SK-N-SH (cell line): ENCODE measurements around the gene XG. TPM values are rescaled to one million over a fixed set of nuclear protein-coding genes. Genes with fewer than 3 reads are reported as not detected.
"Not testable (repeated sequence)": the region's sequence is repeated elsewhere in the genome, so short reads cannot be mapped to it uniquely, and the experiment has no call there.

Experiments used
- CTCF ChIA-PET: fragments of 300-600, 350-600 bp; formaldehyde crosslinking; extraction: SDS; loops from one replicate; lab custom pipeline; 2021; lab: Yijun Ruan, JAX
- POLR2A ChIA-PET: fragments of 350-600 bp; sonication (Branson Sonifier 250); formaldehyde crosslinking; extraction: SDS; loops from one replicate; lab custom pipeline; 2020; ENCODE audit warnings: antibody characterized with exemption, inconsistent platforms; lab: Yijun Ruan, JAX
- DNase-seq: peaks from one replicate; pipeline ENCODE4 v3.0.0; 2012
- H2AFZ ChIP-seq: fragments of 200-600 bp; sonication (generic); 2 replicates; pipeline ENCODE4 v1.8.1; 2016; ENCODE audit warnings: antibody characterized with exemption, mild to moderate bottlenecking, low read depth
- H3F3A ChIP-seq: fragments of 200-600 bp; sonication (generic); replicated peaks from 2 replicates; pipeline ENCODE3; 2016; ENCODE audit warnings: antibody characterized with exemption, mild to moderate bottlenecking; ENCODE audit not compliant: insufficient read depth
- H3K27ac ChIP-seq, 2 experiments: fragments of 200-500 bp in 1 of 2; fragments of 200-600 bp in 1 of 2; sonication (Bioruptor generic) in 1 of 2; sonication (generic), shearing (Covaris generic) in 1 of 2; 2 replicates each; pipeline versions ENCODE4 v1.5.1 to v1.6.1; 2014 to 2016; ENCODE audit warnings: low read depth in 2 of 2, inconsistent platforms in 1 of 2, low read length in 1 of 2, mild to moderate bottlenecking in 1 of 2, mixed read lengths in 1 of 2
- H3K27me3 ChIP-seq: fragments of 200-600 bp; sonication (generic), shearing (Covaris generic); 2 replicates; pipeline ENCODE4 v1.6.1; 2016; ENCODE audit warnings: mixed run types; ENCODE audit not compliant: insufficient read depth
- H3K36me3 ChIP-seq, 2 experiments: fragments of 200-500 bp in 1 of 2; fragments of 200-600 bp in 1 of 2; sonication (Bioruptor generic) in 1 of 2; sonication (generic) in 1 of 2; replicated peaks in 1 of 2; 2 replicates each; pipeline versions ENCODE3 to v1.5.1; 2014 to 2016; ENCODE audit warnings: low read length in 1 of 2, mild to moderate bottlenecking in 1 of 2; ENCODE audit not compliant: insufficient read depth in 2 of 2, control insufficient read depth in 1 of 2
- H3K4me1 ChIP-seq, 2 experiments: fragments of 200-500 bp in 1 of 2; fragments of 200-600 bp in 1 of 2; sonication (Bioruptor generic) in 1 of 2; sonication (generic), shearing (Covaris generic) in 1 of 2; 2 replicates each; pipeline versions ENCODE4 v1.5.1 to v1.6.1; 2014 to 2016; ENCODE audit warnings: low read depth in 1 of 2, low read length in 1 of 2, mixed run types in 1 of 2; ENCODE audit not compliant: insufficient read depth in 2 of 2, control insufficient read depth in 1 of 2
- H3K4me2 ChIP-seq: fragments of 200-600 bp; sonication (generic), shearing (Covaris generic); 2 replicates; pipeline ENCODE4 v1.6.1; 2017; ENCODE audit warnings: mixed run types
- H3K4me3 ChIP-seq, 2 experiments: fragments of 200-500 bp in 1 of 2; fragments of 200-600 bp in 1 of 2; sonication (Bioruptor generic) in 1 of 2; sonication (generic), shearing (Covaris generic) in 1 of 2; 2 replicates each; pipeline versions ENCODE4 v1.5.1 to v1.8.1; 2014 to 2016; ENCODE audit warnings: low read depth in 2 of 2, inconsistent platforms in 1 of 2, low read length in 1 of 2, mild to moderate bottlenecking in 1 of 2, mixed read lengths in 1 of 2, moderate library complexity in 1 of 2
- H3K79me2 ChIP-seq: fragments of 200-600 bp; sonication (generic); 2 replicates; pipeline ENCODE4 v1.8.1; 2017; ENCODE audit warnings: mild to moderate bottlenecking; ENCODE audit not compliant: insufficient read depth
- H3K9ac ChIP-seq: fragments of 200-600 bp; sonication (generic); 2 replicates; pipeline ENCODE4 v1.6.1; 2017; ENCODE audit warnings: mixed run types
- H3K9me2 ChIP-seq: fragments of 200-600 bp; sonication (generic); 2 replicates; pipeline ENCODE4 v1.6.1; 2017; ENCODE audit warnings: mixed run types
- H3K9me3 ChIP-seq: fragments of 200-600 bp; sonication (generic); 2 replicates; pipeline ENCODE4 v1.6.1; 2017; ENCODE audit warnings: mixed run types, mild to moderate bottlenecking, moderate library complexity
- H4K20me1 ChIP-seq: fragments of 200-600 bp; sonication (generic); 2 replicates; pipeline ENCODE4 v1.6.1; 2017; ENCODE audit warnings: mild to moderate bottlenecking, mixed run types; ENCODE audit not compliant: insufficient read depth
- CHD2 ChIP-seq: fragments of 150-350 bp; IDR thresholded peaks from 2 replicates; pipeline ENCODE4 v1.6.1; 2018; ENCODE audit warnings: low read length; ENCODE audit not compliant: partially characterized antibody
- CTCF ChIP-seq: fragments of 200-600 bp; sonication (generic); IDR thresholded peaks from 2 replicates; pipeline ENCODE4 v1.6.1; 2017; ENCODE audit warnings: antibody characterized with exemption, mild to moderate bottlenecking, moderate library complexity
- EP300 ChIP-seq, 2 experiments: IDR thresholded peaks; 2 replicates each; pipeline versions ENCODE4 v1.4.0 to v1.6.1; 2012; ENCODE audit warnings: borderline replicate concordance in 1 of 2, low read depth in 1 of 2, low read length in 1 of 2
- FOXJ3 ChIP-seq: sonication (generic); formaldehyde crosslinking; IDR thresholded peaks from 2 replicates; pipeline ENCODE4 v1.5.1; 2020; ENCODE audit warnings: mild to moderate bottlenecking, missing genetic modification reagents
- FOXM1 ChIP-seq: IDR thresholded peaks from 2 replicates; pipeline ENCODE4 v1.4.0; 2012; ENCODE audit warnings: low read depth, mild to moderate bottlenecking
- GABPA ChIP-seq: IDR thresholded peaks from 2 replicates; pipeline ENCODE4 v1.4.0; 2012; ENCODE audit warnings: low read depth, mild to moderate bottlenecking
- IRF3 ChIP-seq: fragments of 150-350 bp; IDR thresholded peaks from 2 replicates; pipeline ENCODE4 v1.6.1; 2016; ENCODE audit warnings: mild to moderate bottlenecking, low read depth, low read length
- RAD21 ChIP-seq: IDR thresholded peaks from 2 replicates; pipeline ENCODE4 v1.6.1; 2012; ENCODE audit warnings: mild to moderate bottlenecking, low read length
- RFX5 ChIP-seq: IDR thresholded peaks from 2 replicates; pipeline ENCODE4 v1.6.1; 2012; ENCODE audit warnings: mild to moderate bottlenecking, improper control_type of control experiment, low read length
- YY1 ChIP-seq: IDR thresholded peaks from 2 replicates; pipeline ENCODE4 v1.4.0; 2012; ENCODE audit warnings: low read depth, mild to moderate bottlenecking
- ZBTB33 ChIP-seq: IDR thresholded peaks from 2 replicates; pipeline ENCODE4 v1.4.0; 2012; ENCODE audit warnings: low read depth, borderline replicate concordance
- WGBS: methylation state at CpG from one replicate; pipeline ENCODE4 v1.1.6; 2017; ENCODE audit warnings: low lambda C conversion rate; 5-methylcytosine and 5-hydroxymethylcytosine counted together
- polyA plus RNA-seq, 3 experiments: library from polyadenylated mRNA; depleted of rRNA; stranded (reverse); fragments of >200 nt; gene quantifications; 2 replicates each; pipeline ENCODE4 v1.2.3, GENCODE V29; 2012
- TF ChIP-seq, protein P1 (sequence below): IDR thresholded peaks from 2 replicates; pipeline ENCODE4 v1.4.0; 2012; ENCODE audit warnings: low read depth, borderline replicate concordance

The XG gene
- polyA plus RNA-seq, 1 of the 3 experiments (the other 2 are of a cell fraction), result 0.76 TPM

DNA sequence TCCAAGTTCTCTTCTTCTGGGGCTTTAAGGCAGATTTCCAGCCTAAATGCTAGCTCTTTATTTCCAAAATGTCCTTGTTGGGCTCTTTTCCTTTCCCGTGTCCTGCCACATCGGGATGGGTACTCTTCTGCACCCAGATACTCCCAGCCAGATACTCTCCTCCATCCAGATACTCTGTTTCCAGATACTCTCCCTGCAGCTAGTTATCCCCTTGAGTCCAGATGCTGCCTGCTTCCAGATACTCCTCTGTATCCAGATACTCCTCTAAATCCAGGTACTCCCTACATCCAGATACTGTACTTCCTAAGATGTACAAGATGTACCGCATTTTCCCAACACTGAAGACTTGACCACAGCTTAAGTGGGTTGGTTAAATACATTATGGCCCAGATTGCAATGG is 10.5 kb upstream of the XG start:
- CTCF ChIA-PET, result no interaction called here
- H3K4me1 ChIP-seq, result peaks cover 0 to 7% of the 10 kb centered on the region in 2 experiments; a peak in 1 of 4 replicates
- WGBS, result 65% methylated on average over 3 of the region's 3 CpGs
- no peaks in the 10 kb centered on the region for H3K9me2 ChIP-seq
- H3K27me3 ChIP-seq, result no peaks in the 10 kb centered on the region; the same call in 1 of the 2 replicates
- H2AFZ ChIP-seq, result no peak overlapping the region
- no peak overlapping the region for H3K9ac ChIP-seq
- no peak overlapping the region for H3K4me3 ChIP-seq
- peaks cover 2 to 11% of the 10 kb centered on the region in 2 experiments for H3K36me3 ChIP-seq
- no peaks in the 10 kb centered on the region for H3F3A ChIP-seq
- no peak for TF ChIP-seq FOXM1
- no peak for TF ChIP-seq RAD21
- TF ChIP-seq, protein P1, sequence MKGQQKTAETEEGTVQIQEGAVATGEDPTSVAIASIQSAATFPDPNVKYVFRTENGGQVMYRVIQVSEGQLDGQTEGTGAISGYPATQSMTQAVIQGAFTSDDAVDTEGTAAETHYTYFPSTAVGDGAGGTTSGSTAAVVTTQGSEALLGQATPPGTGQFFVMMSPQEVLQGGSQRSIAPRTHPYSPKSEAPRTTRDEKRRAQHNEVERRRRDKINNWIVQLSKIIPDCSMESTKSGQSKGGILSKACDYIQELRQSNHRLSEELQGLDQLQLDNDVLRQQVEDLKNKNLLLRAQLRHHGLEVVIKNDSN, result no peak
- no peak for TF ChIP-seq ZBTB33
- TF ChIP-seq EP300 (IDR thresholded peaks at IDR 0.05; ENCODE audit: borderline replicate concordance in 1 of 2, low read depth in 1 of 2, low read length in 1 of 2), result no peak
- no peak for TF ChIP-seq IRF3
- TF ChIP-seq CTCF, result no peak
- no peak for TF ChIP-seq RFX5
- no peak for TF ChIP-seq FOXJ3 (CRISPR knock-in tag)
- TF ChIP-seq CHD2, result no peak
- TF ChIP-seq YY1, result no peak
- TF ChIP-seq GABPA, result no peak
- H3K4me2 ChIP-seq, result no peak overlapping the region
- H3K79me2 ChIP-seq, result no peaks in the 10 kb centered on the region
- no peaks in the 10 kb centered on the region for H4K20me1 ChIP-seq
- DNase-seq, result no peak
- no peaks in the 10 kb centered on the region for H3K9me3 ChIP-seq
- H3K27ac ChIP-seq, result no peak overlapping the region
- POLR2A ChIA-PET, result no interaction called here

DNA sequence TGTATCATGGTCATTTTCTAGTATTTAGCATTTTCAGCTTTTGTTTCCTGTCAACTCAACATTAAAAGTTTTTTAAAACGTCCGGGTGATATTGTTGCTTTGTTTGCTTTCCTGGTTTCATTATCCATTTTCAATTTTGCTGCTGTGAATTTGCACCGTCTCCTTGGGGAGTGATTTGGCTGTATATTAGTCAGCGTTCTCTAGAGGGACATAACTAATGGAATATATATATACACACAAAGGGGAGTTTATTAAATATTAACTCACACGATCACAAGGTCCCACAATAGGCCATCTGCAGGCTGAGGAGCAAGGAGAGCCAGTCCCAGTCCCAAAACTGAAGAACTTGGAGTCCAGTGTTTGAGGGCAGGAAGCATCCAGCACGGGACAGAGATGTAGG is 5.6 kb upstream of the XG start:
- POLR2A ChIA-PET, H3K9ac ChIP-seq, H3K79me2 ChIP-seq, H3K4me2 ChIP-seq, H2AFZ ChIP-seq, H3K36me3 ChIP-seq, H3K9me3 ChIP-seq, H4K20me1 ChIP-seq, CTCF ChIA-PET, DNase-seq, H3K27me3 ChIP-seq, H3K4me3 ChIP-seq, H3K4me1 ChIP-seq, H3F3A ChIP-seq, H3K9me2 ChIP-seq: not testable (repeated sequence)
- WGBS, result 31% methylated on average over 6 of the region's 6 CpGs
- peak overlapping the region in 1 of 2 experiments; percentile 45; a peak in 1 of 4 replicates for H3K27ac ChIP-seq
